ENCODE measurements around the gene HOXA10. TPM values are rescaled to one million over a fixed set of nuclear protein-coding genes. Genes with fewer than 3 reads are reported as not detected.

HOXA10 gene
- total RNA-seq, 1 experiment from 2014 or later = not detected

GRCh38 chr7:27139334-27140125 is 34.6 kb downstream of the HOXA10 start:
- no peaks in the 10 kb centered on the region for H3K9me3 ChIP-seq (ENCODE audit: low read depth, low read length, poor library complexity, severe bottlenecking)
- intact Hi-C loops (cut with micrococcal nuclease; ENCODE audit: unreplicated experiment) = loop anchor here (5.0 kb wide), 1 partner anchor 1267 kb away; no protein-coding TSS in a partner anchor
- peak; percentile 94 for TF ChIP-seq EZH2 (IDR thresholded peaks at IDR 0.05; ENCODE audit: borderline replicate concordance, low read depth, low read length, poor library complexity, severe bottlenecking)
- TF ChIP-seq CTCF (conservative IDR thresholded peaks at IDR 0.05; ENCODE audit: low read depth, low read length) = no peak
- ChIA-PET CTCF (no interaction called here), POLR2A (ENCODE audit: low non-redundant PET) (no interaction called here)
- peaks cover 13% of the 10 kb centered on the region for H3K4me1 ChIP-seq (ENCODE audit: insufficient read depth, low read length, poor library complexity, severe bottlenecking)
- no peaks in the 10 kb centered on the region for H3K36me3 ChIP-seq (ENCODE audit: insufficient read depth, low read length, poor library complexity, severe bottlenecking)
- no peak overlapping the region for H3K4me3 ChIP-seq (ENCODE audit: low read depth, low read length, poor library complexity, severe bottlenecking)
- no peak for DNase-seq (ENCODE audit: low spot score)
- peaks cover 100% of the 10 kb centered on the region for H3K27me3 ChIP-seq (replicated peaks; ENCODE audit: insufficient read depth, low read depth, low read length, poor library complexity)
- no peak overlapping the region for H3K27ac ChIP-seq (ENCODE audit: low read depth, low read length, poor library complexity, severe bottlenecking)
- BruUV-seq (replicated peaks) = no TSS peak

- Histone ChIP-seq H3K27ac (ENCODE audit: low read depth, low read length, poor library complexity, severe bottlenecking) (no peak overlapping the region), H3K4me1 (ENCODE audit: insufficient read depth, low read length, poor library complexity, severe bottlenecking) (peaks cover 13% of the 10 kb centered on the region), H3K27me3 (replicated peaks; ENCODE audit: insufficient read depth, low read depth, low read length, poor library complexity) (peaks cover 100% of the 10 kb centered on the region), H3K4me3 (ENCODE audit: low read depth, low read length, poor library complexity, severe bottlenecking) (no peak overlapping the region), H3K36me3 (ENCODE audit: insufficient read depth, low read length, poor library complexity, severe bottlenecking) (no peaks in the 10 kb centered on the region), H3K9me3 (ENCODE audit: low read depth, low read length, poor library complexity, severe bottlenecking) (no peaks in the 10 kb centered on the region)
- POLR2A ChIA-PET (ENCODE audit: low non-redundant PET) = no interaction called here
- no peak for DNase-seq (ENCODE audit: low spot score)
- CTCF ChIA-PET = no interaction called here
- no TSS peak for BruUV-seq (replicated peaks)
- TF ChIP-seq EZH2 (IDR thresholded peaks at IDR 0.05; ENCODE audit: borderline replicate concordance, low read depth, low read length, poor library complexity, severe bottlenecking) (no peak), CTCF (conservative IDR thresholded peaks at IDR 0.05; ENCODE audit: low read depth, low read length) (no peak)
- intact Hi-C loops (cut with micrococcal nuclease; ENCODE audit: unreplicated experiment) = no loop called here
These were observed 35.2 kb downstream of the HOXA10 start for GRCh38 chr7:27138985-27139333.

GRCh38 chr7:27138472-27138871 is 35.6 kb downstream of the HOXA10 start:
- ChIA-PET POLR2A (ENCODE audit: low non-redundant PET) (no interaction called here), CTCF (no interaction called here)
- Histone ChIP-seq H3K27me3 (replicated peaks; ENCODE audit: insufficient read depth, low read depth, low read length, poor library complexity) (peaks cover 100% of the 10 kb centered on the region), H3K4me3 (ENCODE audit: low read depth, low read length, poor library complexity, severe bottlenecking) (no peak overlapping the region), H3K9me3 (ENCODE audit: low read depth, low read length, poor library complexity, severe bottlenecking) (no peaks in the 10 kb centered on the region), H3K4me1 (ENCODE audit: insufficient read depth, low read length, poor library complexity, severe bottlenecking) (peaks cover 9% of the 10 kb centered on the region), H3K27ac (ENCODE audit: low read depth, low read length, poor library complexity, severe bottlenecking) (no peak overlapping the region), H3K36me3 (ENCODE audit: insufficient read depth, low read length, poor library complexity, severe bottlenecking) (no peaks in the 10 kb centered on the region)
- DNase-seq (ENCODE audit: low spot score) = no peak
- TF ChIP-seq EZH2 (IDR thresholded peaks at IDR 0.05; ENCODE audit: borderline replicate concordance, low read depth, low read length, poor library complexity, severe bottlenecking) (no peak), CTCF (conservative IDR thresholded peaks at IDR 0.05; ENCODE audit: low read depth, low read length) (no peak)
- intact Hi-C loops (cut with micrococcal nuclease; ENCODE audit: unreplicated experiment) = no loop called here
- no TSS peak for BruUV-seq (replicated peaks)
